Peyer's patch (tissue), 4 donors: ENCODE measurements around the gene DRICH1.

ENCODE experiments used
- CTCF ChIP-seq, 6 experiments: fragments of 450-650 bp in 4 of 6; fragments of 200-600 bp in 2 of 6; sonication (generic) in 1 of 6; IDR thresholded peaks; one replicate each; pipeline ENCODE4 v1.5.1; 2017 to 2019; ENCODE audit warnings: antibody characterized with exemption in 6 of 6, mild to moderate bottlenecking in 3 of 6, moderate library complexity in 1 of 6
- POLR2A ChIP-seq, 2 donors: fragments of 450-650 bp; IDR thresholded peaks; one replicate each; pipeline ENCODE4 v1.5.1; 2017; ENCODE audit warnings: antibody characterized with exemption in 2 of 2, mild to moderate bottlenecking in 2 of 2, moderate library complexity in 2 of 2

GRCh38 chr22:23598805-23599518, 33.2 kb downstream of the DRICH1 start:
- TF ChIP-seq POLR2A (IDR thresholded peaks at IDR 0.05) (no peak), CTCF (IDR thresholded peaks at IDR 0.05) (no peak)
